HG03064 (cell line): ENCODE data around the gene CEP152.

ENCODE experiments used
- ATAC-seq: cut with Tn5 transposase; IDR thresholded peaks from one replicate; pipeline ENCODE4 v1.9.1; 2021; ENCODE audit warnings: low read depth; ENCODE audit not compliant: unreplicated experiment

CEP152 gene

GRCh38 chr15:48777645-48778330 lies 33.1 kb downstream of the CEP152 start:
- ATAC-seq: no peak

- ATAC-seq: no peak
These were observed 35.3 kb downstream of the CEP152 start for GRCh38 chr15:48775546-48775945.

GRCh38 chr15:48774484-48774883 lies 36.4 kb downstream of the CEP152 start:
- no peak for ATAC-seq

- ATAC-seq: no peak
These were observed 44.7 kb downstream of the CEP152 start for GRCh38 chr15:48766196-48766595.

GRCh38 chr15:48765022-48765421 lies 45.8 kb downstream of the CEP152 start:
- ATAC-seq: no peak

GRCh38 chr15:48761393-48762158 lies 49.3 kb downstream of the CEP152 start:
- no peak for ATAC-seq

- no peak for ATAC-seq
These were observed 50.9 kb downstream of the CEP152 start for GRCh38 chr15:48759921-48760320.

GRCh38 chr15:48757661-48758060 lies 53.2 kb downstream of the CEP152 start:
- no peak for ATAC-seq

GRCh38 chr15:48754011-48754410 lies 56.9 kb downstream of the CEP152 start:
- ATAC-seq: no peak

GRCh38 chr15:48751595-48751994 lies 59.3 kb downstream of the CEP152 start:
- no peak for ATAC-seq

GRCh38 chr15:48748535-48748934 lies 62.3 kb downstream of the CEP152 start:
- ATAC-seq: no peak

GRCh38 chr15:48733615-48734014 lies 77.3 kb downstream of the CEP152 start:
- no peak for ATAC-seq

GRCh38 chr15:48730506-48730905 lies 80.4 kb downstream of the CEP152 start:
- no peak for ATAC-seq

- no peak for ATAC-seq
These were observed 86.9 kb downstream of the CEP152 start for GRCh38 chr15:48723969-48724368.

GRCh38 chr15:48722764-48723661 lies 87.9 kb downstream of the CEP152 start:
- ATAC-seq: no peak

- ATAC-seq: no peak
These were observed 89.6 kb downstream of the CEP152 start for GRCh38 chr15:48721061-48721810.

- no peak for ATAC-seq
These were observed 90.2 kb downstream of the CEP152 start for GRCh38 chr15:48720646-48721045.

- no peak for ATAC-seq
These were observed 91.2 kb downstream of the CEP152 start for GRCh38 chr15:48719668-48720067.

GRCh38 chr15:48718646-48719045 lies 92.2 kb downstream of the CEP152 start:
- no peak for ATAC-seq

- ATAC-seq: no peak
These were observed 93.4 kb downstream of the CEP152 start for GRCh38 chr15:48717458-48717857.
